Measurements from ENCODE around the gene PRKAR2B. TPM values are rescaled to one million over a fixed set of nuclear protein-coding genes. Genes with fewer than 3 reads are reported as not detected.

The PRKAR2B gene
- total and polyA plus RNA-seq, 2 experiments from 2014 or later: 48.8 to 50.6 TPM

- H2AFZ ChIP-seq: no peak overlapping the region
- no peaks in the 10 kb centered on the region for H3K4me1 Mint-ChIP-seq
- no peak for ATAC-seq
- DNase-seq (ENCODE audit: low spot score): no peak
- no peak overlapping the region for H3K4me3 Mint-ChIP-seq
- H3K4me2 ChIP-seq: no peak overlapping the region
- H3K27ac ChIP-seq (ENCODE audit: low read depth): no peak overlapping the region
- no peaks in the 10 kb centered on the region for H3K27me3 ChIP-seq (ENCODE audit: insufficient read depth)
- no peak for TF ChIP-seq REST (IDR thresholded peaks at IDR 0.05; ENCODE audit: unreplicated experiment)
- TF ChIP-seq ZNF462 (CRISPR knock-in tag; IDR thresholded peaks at IDR 0.05): no peak
- no peak for TF ChIP-seq EZH2 (IDR thresholded peaks at IDR 0.05; ENCODE audit: low read depth, unreplicated experiment)
- no peak for TF ChIP-seq STAT1 (IDR thresholded peaks at IDR 0.05; ENCODE audit: unreplicated experiment)
- TF ChIP-seq ZNF331 (CRISPR knock-in tag; IDR thresholded peaks at IDR 0.05; ENCODE audit: low read depth): no peak
- TF ChIP-seq JUNB (IDR thresholded peaks at IDR 0.05; ENCODE audit: unreplicated experiment): no peak
- no peak for TF ChIP-seq CREB1 (CRISPR knock-in tag; IDR thresholded peaks at IDR 0.05; ENCODE audit: low read depth)
- TF ChIP-seq NANOG (IDR thresholded peaks at IDR 0.05; ENCODE audit: borderline replicate concordance): no peak
- no peak for TF ChIP-seq CTCF (conservative IDR thresholded peaks at IDR 0.05; ENCODE audit: low read depth in 2 of 2)
- H3K4me1 ChIP-seq (ENCODE audit: insufficient read depth): no peaks in the 10 kb centered on the region
- no peaks in the 10 kb centered on the region for H3F3A ChIP-seq (replicated peaks; ENCODE audit: low read depth)
- no peaks in the 10 kb centered on the region for H4K20me1 ChIP-seq (replicated peaks; ENCODE audit: insufficient read depth)
- peaks cover 11% of the 10 kb centered on the region; the same call in 1 of the 2 replicates for H3K9me2 ChIP-seq (ENCODE audit: insufficient read depth)
- no peak overlapping the region for H3K27ac Mint-ChIP-seq
- H3K27me3 Mint-ChIP-seq (ENCODE audit: insufficient read depth, low read depth, poor library complexity): peaks cover 7% of the 10 kb centered on the region
- H3K9me3 Mint-ChIP-seq: no peaks in the 10 kb centered on the region
- no peaks in the 10 kb centered on the region for H3K79me2 ChIP-seq (replicated peaks; ENCODE audit: insufficient read depth)
- no peaks in the 10 kb centered on the region for H3K36me3 Mint-ChIP-seq (ENCODE audit: low read depth)
- no peaks in the 10 kb centered on the region for H3K36me3 ChIP-seq (ENCODE audit: insufficient read depth)
- H3K4me3 ChIP-seq: no peak overlapping the region
Measured at GRCh38 chr7:106994833-106995232, 49.7 kb upstream of the PRKAR2B start.

All from GM23338 (cell line).